T-helper 2 cell treated with Interferon-gamma antibody and Interleukin-4, amounts not matched to agents 100 ng/mL and 5 ng/mL, for 36 hours (primary cell): ENCODE data around the gene TBC1D8B. TPM values are rescaled to one million over a fixed set of nuclear protein-coding genes. Genes with fewer than 3 reads are reported as not detected.
"Not testable (repeated sequence)": the region's sequence is repeated elsewhere in the genome, so short reads cannot be mapped to it uniquely, and the experiment has no call there.

Experiments used
- intact Hi-C: fragments of 100-400 bp; cut with micrococcal nuclease; formaldehyde crosslinking; loops from one replicate; pipeline ENCODE4 v1.15.1; 2023
- total RNA-seq: library from RNA; stranded (reverse); gene quantifications from 2 replicates; pipeline ENCODE4 v1.2.3, GENCODE V29; 2022

TBC1D8B gene
- 0.32 and 0.36 TPM in 2 replicates for total RNA-seq

DNA sequence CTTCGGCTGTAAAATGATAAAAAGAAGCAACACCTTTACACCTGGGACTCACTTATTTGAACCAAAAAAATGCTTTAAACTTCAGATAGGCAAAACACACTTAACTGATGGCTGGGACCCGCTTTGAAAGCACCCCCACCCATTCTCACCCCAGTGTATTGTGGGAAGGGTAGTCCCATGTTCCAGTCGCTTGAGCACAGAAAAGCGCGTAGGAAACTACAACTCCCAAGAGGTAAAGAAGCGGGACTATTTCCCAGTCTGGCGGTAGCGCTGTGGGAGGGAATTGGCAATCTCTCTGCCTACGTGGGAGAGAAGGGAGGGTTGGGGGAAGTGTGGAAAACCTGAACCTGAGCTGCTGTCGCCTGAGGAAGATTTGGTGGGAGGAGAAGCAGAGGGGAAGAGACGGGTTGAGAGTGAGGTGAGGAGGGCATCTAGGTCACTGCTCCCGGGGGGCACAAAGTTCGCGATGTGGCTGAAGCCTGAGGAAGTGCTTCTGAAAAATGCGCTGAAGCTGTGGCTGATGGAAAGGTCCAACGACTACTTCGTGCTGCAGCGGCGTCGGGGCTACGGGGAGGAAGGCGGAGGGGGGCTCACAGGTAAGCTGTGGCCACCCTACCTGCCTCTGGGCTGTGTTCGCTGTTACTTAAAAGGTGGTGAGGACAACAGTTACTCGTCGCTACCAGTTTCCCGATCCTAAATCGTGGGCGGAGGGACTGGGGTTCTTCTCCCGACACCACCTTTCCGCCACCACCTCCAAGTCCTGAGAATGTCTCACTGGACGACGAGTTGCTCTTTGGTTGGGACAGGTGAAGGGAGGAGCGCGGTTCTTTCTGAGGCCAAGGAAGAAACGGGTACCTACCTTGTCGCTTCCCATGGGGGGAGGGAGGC is at the start of gene TBC1D8B:
Gene TBC1D8B (plus strand): TSS at position 286 of the 888 bp plus-strand sequence. CDS start 181 bp downstream, at position 467.
- intact Hi-C loops = no loop called here

GRCh38 chrX:106769288-106769687 is 33.2 kb upstream of the TBC1D8B start:
- intact Hi-C loops = not testable (repeated sequence)

GRCh38 chrX:106774981-106775380 is 27.5 kb upstream of the TBC1D8B start:
- intact Hi-C loops = no loop called here

GRCh38 chrX:106780264-106780663 is 22.2 kb upstream of the TBC1D8B start:
- intact Hi-C loops = no loop called here

DNA sequence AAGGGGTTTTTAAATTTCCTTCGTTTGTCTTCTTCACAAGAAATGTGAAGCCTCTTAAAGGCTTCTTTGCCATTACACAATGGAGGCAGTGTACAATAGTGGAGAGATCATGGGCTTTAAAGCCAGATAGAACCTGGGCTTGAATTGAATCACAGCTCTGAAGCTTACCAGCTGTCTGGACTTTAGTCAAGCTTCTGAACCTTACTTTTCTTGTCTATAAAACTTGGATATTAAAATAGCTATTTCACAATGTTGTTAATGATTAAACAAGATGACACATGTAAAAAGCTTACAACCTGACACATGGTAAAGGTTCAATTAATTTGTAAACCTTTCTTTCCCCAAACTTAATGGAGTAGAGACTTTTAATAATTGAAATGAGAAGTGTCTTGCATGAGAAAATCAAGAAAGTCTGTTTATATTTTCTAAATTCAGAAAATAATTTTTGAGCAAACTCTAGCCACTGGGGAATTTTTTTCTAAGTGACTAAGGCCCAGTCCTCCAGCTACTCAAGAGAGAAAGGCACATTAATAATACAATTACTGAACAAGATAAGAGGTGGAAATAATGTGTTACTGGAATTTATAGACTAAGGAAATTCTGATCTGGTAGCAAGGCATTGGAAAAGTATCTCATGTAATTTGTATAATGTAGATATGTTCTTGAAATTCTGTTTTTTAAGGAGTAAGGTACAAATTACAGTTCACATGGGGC is 21.7 kb upstream of the TBC1D8B start:
- intact Hi-C loops = no loop called here

GRCh38 chrX:106783716-106784115 is 18.8 kb upstream of the TBC1D8B start:
- intact Hi-C loops = no loop called here

GRCh38 chrX:106791495-106791894 is 11.0 kb upstream of the TBC1D8B start:
- intact Hi-C loops = loop anchor here (1.0 kb wide), 1 partner anchor 310 kb away; no protein-coding TSS in a partner anchor

- intact Hi-C loops = no loop called here
These were observed 448 bp upstream of the TBC1D8B start for GRCh38 chrX:106802063-106802387.

- intact Hi-C loops = no loop called here
These were observed 8.8 kb downstream of the TBC1D8B start for GRCh38 chrX:106811131-106811910.

DNA sequence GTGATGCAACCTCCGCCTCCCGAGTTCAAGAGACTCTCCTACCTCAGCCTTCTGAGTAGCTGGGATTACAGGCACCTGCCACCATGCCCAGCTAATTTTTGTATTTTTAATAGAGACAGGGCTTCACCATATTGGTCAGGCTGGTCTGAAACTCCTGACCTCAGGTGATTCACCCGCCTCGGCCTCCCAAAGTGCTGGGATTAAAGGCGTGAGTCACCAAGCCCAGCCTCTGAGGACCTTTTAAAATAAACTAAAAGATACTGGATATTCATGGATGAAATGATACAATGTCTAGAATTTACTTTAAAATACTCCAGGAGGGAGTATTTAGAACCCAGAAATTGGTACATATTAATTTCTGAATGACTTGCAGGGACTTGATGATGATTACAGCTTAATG is 10.5 kb downstream of the TBC1D8B start:
- intact Hi-C loops = not testable (repeated sequence)

DNA sequence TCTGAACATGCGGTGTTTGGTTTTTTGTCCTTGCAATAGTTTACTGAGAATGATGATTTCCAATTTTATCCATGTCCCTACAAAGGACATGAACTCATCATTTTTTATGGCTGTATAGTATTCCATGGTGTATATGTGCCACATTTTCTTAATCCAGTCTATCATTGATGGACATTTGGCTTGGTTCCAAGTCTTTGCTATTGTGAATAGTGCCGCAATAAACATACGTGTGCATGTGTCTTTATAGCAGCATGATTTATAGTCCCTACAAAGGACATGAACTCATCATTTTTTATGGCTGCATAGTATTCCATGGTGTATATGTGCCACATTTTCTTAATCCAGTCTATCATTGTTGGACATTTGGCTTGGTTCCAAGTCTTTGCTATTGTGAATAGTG is 11.6 kb downstream of the TBC1D8B start:
- intact Hi-C loops = not testable (repeated sequence)

GRCh38 chrX:106862972-106863688 is 60.7 kb downstream of the TBC1D8B start:
- intact Hi-C loops = no loop called here

- intact Hi-C loops = no loop called here
These were observed 61.2 kb downstream of the TBC1D8B start for GRCh38 chrX:106863697-106864096.

GRCh38 chrX:106872796-106873195 is 70.3 kb downstream of the TBC1D8B start:
- intact Hi-C loops = loop anchor here (10.0 kb wide), 1 partner anchor 388 kb away; no protein-coding TSS in a partner anchor

DNA sequence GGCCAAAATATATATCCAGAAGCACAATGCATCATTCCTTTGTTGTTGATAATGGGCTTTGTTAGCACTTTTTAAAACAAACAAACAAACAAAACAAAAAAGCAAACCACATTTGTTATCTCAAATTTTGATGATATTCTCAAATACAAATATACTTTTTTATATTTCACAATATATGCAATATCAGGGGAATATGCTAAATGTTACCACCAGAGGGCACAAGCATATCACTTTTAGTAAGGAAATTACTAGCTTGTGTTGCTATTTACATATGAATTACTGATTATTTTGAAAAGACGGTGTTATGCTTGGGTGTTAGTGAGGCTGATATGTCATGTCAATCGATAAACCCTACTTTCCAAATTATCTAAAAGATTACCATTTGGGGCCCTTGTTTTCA is 71.6 kb downstream of the TBC1D8B start:
- intact Hi-C loops = loop anchor here (10.0 kb wide), 1 partner anchor 389 kb away; no protein-coding TSS in a partner anchor

- intact Hi-C loops = loop anchor here (10.0 kb wide), 1 partner anchor 390 kb away; no protein-coding TSS in a partner anchor
These were observed 72.7 kb downstream of the TBC1D8B start for GRCh38 chrX:106875151-106875550.

- intact Hi-C loops = no loop called here
These were observed 87.0 kb downstream of the TBC1D8B start for GRCh38 chrX:106889468-106889867.

GRCh38 chrX:106891762-106892460 is 89.4 kb downstream of the TBC1D8B start:
- intact Hi-C loops = loop anchor here (10.0 kb wide), 2 partner anchors 53 to 553 kb away; partner anchors contain the start of gene FRMPD3

- intact Hi-C loops = loop anchor here (1.0 to 10.0 kb wide), 4 partner anchors 50 to 1000 kb away; partner anchors contain the start of genes FRMPD3 and NCBP2L
These were observed 92.0 kb downstream of the TBC1D8B start for GRCh38 chrX:106894392-106894909.
